Stimulated activated naive CD8-positive, alpha-beta T cell treated with anti-CD3 and anti-CD28 coated beads, Interleukin-15, Interleukin-2, amounts not matched to agents 100 ng/mL and 50 ng/mL, for 24 hours (primary cell): ENCODE data around the gene BRF1.

ENCODE experiments used
- H3K27ac Mint-ChIP-seq: one replicate; pipeline ENCODE4 v1.8.0; 2021; ENCODE audit warnings: mild to moderate bottlenecking, mixed read lengths
- H3K27me3 Mint-ChIP-seq: one replicate; pipeline ENCODE4 v1.8.0; 2021; ENCODE audit warnings: mixed read lengths
- H3K36me3 Mint-ChIP-seq: one replicate; pipeline ENCODE4 v1.8.0; 2021; ENCODE audit warnings: low read depth, mixed read lengths
- H3K4me1 Mint-ChIP-seq: one replicate; pipeline ENCODE4 v1.8.0; 2021; ENCODE audit warnings: low read depth, mixed read lengths
- H3K4me3 Mint-ChIP-seq: one replicate; pipeline ENCODE4 v1.8.0; 2021; ENCODE audit warnings: mild to moderate bottlenecking, mixed read lengths
- H3K9me3 Mint-ChIP-seq: one replicate; pipeline ENCODE4 v1.8.0; 2021; ENCODE audit warnings: mixed read lengths

BRF1 gene

DNA sequence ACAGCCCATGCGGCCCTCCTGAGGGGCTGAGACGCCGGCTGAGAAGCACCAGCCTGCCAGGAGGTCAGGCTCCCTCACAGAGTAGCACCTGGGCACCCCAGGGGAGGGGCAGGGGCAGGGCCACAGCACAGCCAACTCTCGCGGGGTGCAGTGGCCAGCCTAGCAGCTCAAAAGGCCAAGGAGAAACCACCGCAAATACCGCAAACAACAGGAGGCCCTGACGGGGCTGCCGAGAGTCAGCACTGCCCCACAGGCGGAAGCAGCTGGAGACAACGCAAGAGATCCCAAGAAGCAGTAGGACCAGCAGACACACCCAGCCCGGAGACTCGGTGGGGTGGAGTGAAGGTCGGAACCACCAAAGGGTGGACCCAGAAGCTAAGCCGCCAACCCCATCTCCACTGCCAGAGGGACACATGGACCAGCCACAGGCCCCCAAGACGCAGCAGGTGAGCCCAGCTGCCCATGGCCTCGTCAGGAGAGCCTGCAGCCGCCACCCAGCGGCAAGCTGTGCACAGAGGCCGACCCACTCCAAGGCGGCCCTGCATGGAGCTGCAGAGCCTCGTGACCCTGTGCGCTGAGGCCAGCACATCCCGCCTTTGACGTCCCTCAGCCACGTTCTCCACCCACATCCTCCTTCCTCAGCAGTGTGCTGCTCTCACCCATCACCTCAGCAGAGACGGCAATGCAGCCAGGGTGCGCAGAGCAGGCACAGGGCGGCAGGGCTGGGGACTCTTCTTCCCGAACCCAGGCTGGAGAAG lies 84.1 kb downstream of the BRF1 start:
- Mint-ChIP-seq H3K9me3 (no peaks in the 10 kb centered on the region), H3K4me1 (no peaks in the 10 kb centered on the region), H3K4me3 (no peak overlapping the region), H3K27me3 (no peaks in the 10 kb centered on the region), H3K36me3 (peaks cover 13% of the 10 kb centered on the region), H3K27ac (no peak overlapping the region)

DNA sequence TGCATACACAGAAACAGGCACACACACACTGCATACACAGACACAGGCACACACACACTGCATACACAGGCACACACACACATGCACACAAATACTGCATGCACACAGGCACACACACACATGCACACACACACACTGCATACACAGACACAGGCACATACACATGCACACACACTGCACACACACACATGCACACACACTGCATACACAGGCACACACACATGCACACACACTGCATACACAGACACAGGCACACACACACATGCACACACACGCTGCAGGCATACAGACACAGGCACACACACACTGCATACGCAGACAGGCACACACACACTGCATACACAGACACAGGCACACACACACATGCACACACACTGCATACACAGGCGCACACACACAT lies 85.2 kb downstream of the BRF1 start:
- H3K9me3 Mint-ChIP-seq: no peaks in the 10 kb centered on the region
- H3K27me3 Mint-ChIP-seq: no peaks in the 10 kb centered on the region
- no peak overlapping the region for H3K27ac Mint-ChIP-seq
- no peak overlapping the region for H3K4me3 Mint-ChIP-seq
- peaks cover 13% of the 10 kb centered on the region for H3K36me3 Mint-ChIP-seq
- H3K4me1 Mint-ChIP-seq: no peaks in the 10 kb centered on the region

DNA sequence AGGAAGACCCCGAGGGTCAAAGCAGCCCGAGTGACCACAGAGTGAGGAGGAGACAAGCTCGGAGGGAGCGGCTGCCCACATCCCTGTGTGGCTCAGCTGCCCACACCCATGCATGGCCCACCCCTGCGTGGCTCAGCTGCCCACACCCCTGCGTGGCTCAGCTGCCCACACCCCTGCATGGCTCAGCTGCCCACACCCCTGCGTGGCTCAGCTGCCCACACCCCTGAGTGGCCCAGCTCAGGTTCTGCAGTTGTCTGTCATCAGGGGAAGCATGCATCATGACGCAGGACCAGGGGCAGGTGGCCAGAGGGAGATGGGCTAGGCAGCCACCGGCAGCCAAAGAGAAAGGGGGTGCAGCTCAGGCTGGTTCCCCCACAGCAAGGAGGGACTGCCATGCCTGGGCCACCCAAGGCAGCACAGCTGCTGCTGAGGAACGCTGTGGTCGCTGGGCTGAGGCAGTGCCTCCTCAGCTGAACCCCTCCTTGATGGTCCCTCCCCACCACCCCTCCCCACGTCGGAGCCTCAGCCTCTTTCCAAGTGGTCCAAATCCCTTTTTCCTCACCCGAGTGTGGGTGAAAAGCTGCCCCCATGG lies 86.4 kb downstream of the BRF1 start:
- no peaks in the 10 kb centered on the region for H3K27me3 Mint-ChIP-seq
- no peak overlapping the region for H3K4me3 Mint-ChIP-seq
- no peaks in the 10 kb centered on the region for H3K4me1 Mint-ChIP-seq
- peaks cover 13% of the 10 kb centered on the region for H3K36me3 Mint-ChIP-seq
- no peaks in the 10 kb centered on the region for H3K9me3 Mint-ChIP-seq
- no peak overlapping the region for H3K27ac Mint-ChIP-seq

DNA sequence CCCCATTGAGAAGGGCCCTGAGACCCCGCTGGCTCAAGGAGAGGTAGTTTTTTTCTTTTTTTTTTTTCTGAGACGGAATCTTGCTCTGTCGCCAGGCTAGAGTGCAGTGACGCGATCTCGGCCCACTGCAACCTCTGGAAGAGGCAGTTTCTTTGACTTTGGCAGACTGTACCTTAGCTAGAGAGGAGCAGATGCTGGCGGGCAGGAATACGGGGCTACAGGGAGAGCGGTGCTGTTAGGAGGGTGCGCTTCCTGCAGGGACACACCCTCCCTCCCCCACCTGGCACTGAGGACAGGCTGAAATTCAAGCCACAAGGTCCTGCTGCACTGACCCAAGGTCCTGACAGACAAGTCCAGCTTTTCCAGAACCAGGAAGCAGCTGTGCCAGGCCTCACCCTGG lies 87.4 kb downstream of the BRF1 start:
- H3K9me3 Mint-ChIP-seq: no peaks in the 10 kb centered on the region
- H3K27me3 Mint-ChIP-seq: no peaks in the 10 kb centered on the region
- no peak overlapping the region for H3K4me3 Mint-ChIP-seq
- no peak overlapping the region for H3K27ac Mint-ChIP-seq
- H3K36me3 Mint-ChIP-seq: peaks cover 13% of the 10 kb centered on the region
- H3K4me1 Mint-ChIP-seq: no peaks in the 10 kb centered on the region

DNA sequence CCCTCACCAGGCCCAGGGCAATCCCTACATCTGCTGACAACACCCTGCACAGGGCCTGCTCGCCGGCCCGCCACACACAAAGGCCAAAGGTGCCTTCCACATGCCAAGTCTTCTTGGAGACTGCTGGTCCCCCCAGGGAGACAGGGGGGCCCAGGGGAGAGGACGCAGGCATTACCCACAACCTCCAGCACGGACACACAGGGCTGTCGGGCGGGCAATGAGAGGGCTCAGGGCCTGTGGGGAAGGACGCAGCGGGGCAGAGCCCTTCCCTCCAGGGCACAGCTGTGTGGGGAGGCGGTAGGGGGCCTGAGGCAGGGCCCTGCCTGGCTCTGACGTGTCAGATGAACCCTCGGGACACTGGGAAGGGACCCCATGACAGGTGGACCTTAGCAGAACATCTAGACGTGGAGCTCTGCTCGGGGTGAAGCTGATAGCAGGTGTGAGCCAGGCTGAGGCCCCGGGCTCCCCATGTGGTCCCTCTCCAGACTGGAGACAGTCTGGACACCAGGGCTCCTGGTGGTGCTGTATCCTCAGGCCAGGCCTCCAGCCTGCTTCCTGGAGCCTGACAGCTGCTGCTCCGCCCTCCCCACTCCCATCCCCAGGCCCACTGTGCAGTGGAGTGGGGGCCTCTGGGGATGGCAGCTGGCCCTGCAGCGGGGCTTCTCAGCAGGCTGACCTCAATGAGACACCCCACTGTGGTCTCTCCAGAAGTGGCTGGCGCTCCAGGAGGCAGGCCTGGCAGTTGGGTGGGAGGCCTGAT lies 88.1 kb downstream of the BRF1 start:
- no peaks in the 10 kb centered on the region for H3K27me3 Mint-ChIP-seq
- no peaks in the 10 kb centered on the region for H3K4me1 Mint-ChIP-seq
- H3K4me3 Mint-ChIP-seq: no peak overlapping the region
- H3K36me3 Mint-ChIP-seq: peaks cover 13% of the 10 kb centered on the region
- H3K9me3 Mint-ChIP-seq: no peaks in the 10 kb centered on the region
- no peak overlapping the region for H3K27ac Mint-ChIP-seq

DNA sequence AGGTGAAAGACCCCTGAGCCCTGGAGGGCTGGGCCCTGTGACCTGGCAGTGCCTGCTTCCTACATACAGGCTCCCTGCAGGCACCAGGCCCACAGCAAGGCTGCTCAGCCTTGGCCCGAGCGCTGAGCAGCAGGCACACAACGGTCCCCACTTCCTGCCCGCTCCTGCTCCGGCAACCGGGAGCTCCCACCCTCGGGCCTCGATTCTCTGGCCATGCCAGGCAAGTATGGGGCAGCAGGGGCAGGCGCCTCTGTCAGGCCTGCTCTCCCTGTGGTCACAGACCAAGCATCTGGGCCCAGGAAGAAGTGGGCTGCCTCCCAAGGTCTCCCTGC lies 89.1 kb downstream of the BRF1 start:
- H3K9me3 Mint-ChIP-seq: no peaks in the 10 kb centered on the region
- H3K36me3 Mint-ChIP-seq: peaks cover 13% of the 10 kb centered on the region
- H3K4me1 Mint-ChIP-seq: no peaks in the 10 kb centered on the region
- H3K4me3 Mint-ChIP-seq: no peak overlapping the region
- H3K27ac Mint-ChIP-seq: no peak overlapping the region
- no peaks in the 10 kb centered on the region for H3K27me3 Mint-ChIP-seq

DNA sequence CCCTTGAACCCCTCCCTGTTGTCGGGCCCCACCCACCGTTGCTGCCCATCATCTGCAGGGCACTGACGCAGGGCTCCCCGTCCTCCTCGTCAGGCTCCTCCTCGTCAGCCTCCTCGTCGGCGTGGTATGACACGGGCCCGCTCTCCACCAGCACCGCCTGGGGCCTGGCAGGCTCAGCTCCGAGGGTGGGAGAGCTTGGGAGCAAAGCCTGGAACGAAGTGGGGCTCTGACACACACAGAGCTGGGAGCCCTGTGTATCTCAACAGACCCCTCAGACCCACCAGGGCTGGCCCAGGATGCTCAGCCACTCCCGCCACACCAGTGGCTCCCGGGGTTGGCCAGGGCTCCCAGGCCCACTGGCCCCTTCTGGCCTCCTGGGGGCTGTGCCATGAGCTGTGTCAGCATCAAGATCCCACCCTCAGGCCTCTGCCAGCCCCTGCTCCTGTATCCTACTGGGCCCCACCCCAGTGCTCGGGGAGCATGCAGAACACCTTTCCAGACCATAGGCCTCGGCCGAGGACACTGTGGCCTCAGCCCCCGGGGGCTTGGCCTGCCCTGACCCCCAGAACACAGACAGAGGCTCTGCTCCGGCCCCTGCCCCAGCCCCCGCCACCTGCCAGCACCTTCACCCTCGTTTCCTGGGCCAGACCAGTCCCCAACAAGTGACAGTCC lies 89.6 kb downstream of the BRF1 start:
- no peaks in the 10 kb centered on the region for H3K4me1 Mint-ChIP-seq

DNA sequence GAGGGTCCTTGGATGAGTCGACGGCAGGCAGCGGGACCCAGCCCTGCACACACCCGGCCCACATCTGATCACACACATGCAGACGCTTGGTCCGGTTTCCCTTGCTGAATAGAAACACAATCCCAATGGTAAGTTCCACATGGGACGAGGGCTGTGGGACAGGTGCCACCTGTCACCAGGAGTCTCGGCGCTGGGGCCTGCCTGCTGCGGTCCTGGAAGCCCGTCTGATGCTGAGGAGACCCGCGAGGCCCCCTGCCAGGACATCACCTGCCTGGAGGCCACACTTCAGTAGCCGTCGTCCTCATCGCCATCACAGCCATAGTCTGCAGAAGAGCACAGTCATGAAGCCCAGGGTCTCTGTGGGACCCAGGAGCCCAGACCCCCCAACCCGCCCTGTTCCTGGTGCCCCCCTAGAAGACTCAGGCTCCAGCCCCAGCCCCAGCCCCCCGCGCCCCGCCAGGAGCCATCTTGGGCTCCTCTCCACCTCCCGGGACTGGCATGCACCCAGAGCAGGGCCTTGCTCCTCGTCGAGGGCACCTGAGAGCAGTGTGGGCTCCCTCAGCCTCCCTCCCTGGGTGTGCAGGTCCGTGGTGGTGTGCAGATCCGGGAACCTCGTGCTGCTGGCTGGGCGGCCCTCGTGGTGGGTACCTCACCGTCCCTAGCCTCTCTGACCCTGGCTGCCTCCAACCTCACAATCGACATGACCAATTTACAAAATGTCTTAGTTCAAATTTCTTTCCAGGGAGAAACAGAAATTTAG lies 90.4 kb downstream of the BRF1 start:
- Mint-ChIP-seq H3K27me3 (no peaks in the 10 kb centered on the region), H3K27ac (no peak overlapping the region), H3K4me3 (no peak overlapping the region), H3K4me1 (no peaks in the 10 kb centered on the region), H3K9me3 (no peaks in the 10 kb centered on the region), H3K36me3 (peaks cover 6% of the 10 kb centered on the region)

More for the DNA sequence above, 89.6 kb downstream of the BRF1 start:
- H3K27ac Mint-ChIP-seq: no peak overlapping the region
- no peaks in the 10 kb centered on the region for H3K9me3 Mint-ChIP-seq
- no peak overlapping the region for H3K4me3 Mint-ChIP-seq
- H3K36me3 Mint-ChIP-seq: peaks cover 13% of the 10 kb centered on the region
- no peaks in the 10 kb centered on the region for H3K27me3 Mint-ChIP-seq

DNA sequence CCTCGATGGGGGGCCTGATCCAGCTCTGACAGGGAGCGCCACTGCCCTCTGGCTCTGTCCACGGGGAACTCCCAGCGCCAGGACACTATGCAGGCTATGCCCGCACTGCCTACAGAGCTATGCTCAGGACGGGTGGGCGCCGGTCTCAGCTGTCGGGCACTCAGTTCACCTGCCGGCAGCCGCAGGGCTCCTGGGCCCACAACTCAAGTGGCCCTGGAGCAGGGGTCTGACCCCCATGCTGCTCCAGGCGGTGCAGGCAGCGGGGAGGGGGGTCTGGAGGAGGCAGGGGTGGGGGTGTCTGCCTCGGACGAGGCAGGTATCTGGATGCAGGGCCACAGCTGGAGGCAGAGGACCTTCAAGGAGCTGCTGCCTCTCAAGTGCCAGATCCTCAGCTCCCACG lies 91.2 kb downstream of the BRF1 start:
- H3K4me3 Mint-ChIP-seq: no peak overlapping the region
- H3K4me1 Mint-ChIP-seq: no peaks in the 10 kb centered on the region

DNA sequence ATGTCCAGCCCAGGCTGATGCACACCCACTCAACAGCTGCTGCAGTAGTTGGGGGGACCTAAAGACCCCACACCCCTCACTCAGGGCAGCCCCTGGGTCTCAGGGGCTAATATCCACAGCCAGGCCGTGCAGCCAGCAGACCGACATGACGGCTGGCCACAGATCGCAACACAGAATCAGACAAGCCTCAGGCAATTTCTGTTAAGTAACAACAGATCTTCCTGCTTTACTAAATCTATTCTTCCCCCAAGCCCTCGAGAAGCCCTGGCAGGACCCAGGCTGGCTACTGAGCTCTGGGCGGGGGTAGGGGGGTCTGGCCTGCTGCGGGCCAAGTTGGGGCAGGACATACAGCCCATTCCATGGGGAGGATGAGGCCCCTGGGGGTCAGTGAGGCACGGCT lies 91.7 kb downstream of the BRF1 start:
- Mint-ChIP-seq H3K27me3 (no peaks in the 10 kb centered on the region), H3K36me3 (no peaks in the 10 kb centered on the region), H3K4me1 (no peaks in the 10 kb centered on the region), H3K27ac (no peak overlapping the region), H3K9me3 (no peaks in the 10 kb centered on the region), H3K4me3 (no peak overlapping the region)

More for the DNA sequence above, 91.2 kb downstream of the BRF1 start:
- Mint-ChIP-seq H3K9me3 (no peaks in the 10 kb centered on the region), H3K27me3 (no peaks in the 10 kb centered on the region), H3K36me3 (no peaks in the 10 kb centered on the region), H3K27ac (no peak overlapping the region)

DNA sequence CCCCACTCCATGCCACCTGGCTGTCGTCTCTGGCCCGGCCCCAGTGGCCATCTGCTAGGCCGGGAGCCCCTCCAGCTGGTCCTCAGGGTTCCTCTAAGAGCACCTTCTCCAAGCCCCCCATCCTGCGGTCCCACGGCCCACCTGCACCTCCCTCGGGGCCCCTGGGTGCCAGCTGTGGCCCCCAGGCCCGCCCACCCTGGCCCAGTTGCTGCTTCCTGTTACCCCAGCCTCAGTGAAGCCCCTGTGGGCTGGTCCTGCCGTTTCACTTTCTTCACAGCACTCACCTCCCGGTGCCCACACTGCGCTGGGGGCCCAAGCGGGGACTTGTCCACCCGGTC lies 92.1 kb downstream of the BRF1 start:
- no peaks in the 10 kb centered on the region for H3K36me3 Mint-ChIP-seq
- H3K4me1 Mint-ChIP-seq: no peaks in the 10 kb centered on the region
- no peaks in the 10 kb centered on the region for H3K9me3 Mint-ChIP-seq
- H3K27me3 Mint-ChIP-seq: no peaks in the 10 kb centered on the region
- H3K4me3 Mint-ChIP-seq: no peak overlapping the region
- no peak overlapping the region for H3K27ac Mint-ChIP-seq

DNA sequence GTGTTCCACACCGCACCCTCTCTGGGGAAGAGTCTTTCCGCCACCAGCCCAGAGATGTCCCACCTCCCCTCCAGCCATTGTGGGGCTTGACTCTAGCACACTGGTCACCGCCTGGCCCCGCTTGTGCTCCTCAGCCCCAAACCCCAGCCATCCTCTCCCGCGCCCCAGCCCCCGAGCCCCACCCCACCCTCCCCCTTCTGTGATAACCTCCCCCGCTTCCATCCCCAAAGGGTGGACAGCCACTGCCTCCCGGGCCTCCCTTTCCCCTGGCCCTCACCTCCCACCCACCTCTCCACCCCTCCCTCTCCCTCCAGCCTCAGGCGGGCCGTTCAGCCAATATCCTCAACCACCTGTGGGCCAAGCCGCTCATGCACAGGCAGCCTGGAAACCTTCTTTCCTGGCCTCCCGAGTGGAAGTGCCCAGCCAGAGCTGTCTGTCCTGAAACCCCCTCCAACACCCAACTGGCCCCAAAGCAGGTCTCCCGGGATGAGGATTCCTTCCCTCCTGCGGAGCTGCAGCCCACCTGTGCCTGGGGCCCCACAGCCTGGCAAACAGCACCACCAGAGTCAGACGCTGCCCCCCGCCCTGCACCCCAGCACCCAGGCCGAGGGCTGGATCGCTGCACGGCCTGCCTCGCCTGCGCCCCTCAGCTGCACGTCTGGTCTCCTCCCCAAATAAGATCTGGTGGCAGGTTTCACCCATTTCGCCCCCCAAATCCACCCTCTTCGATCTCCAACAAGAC lies 92.6 kb downstream of the BRF1 start:
- H3K27me3 Mint-ChIP-seq: no peaks in the 10 kb centered on the region
- no peak overlapping the region for H3K4me3 Mint-ChIP-seq
- no peak overlapping the region for H3K27ac Mint-ChIP-seq
- H3K4me1 Mint-ChIP-seq: no peaks in the 10 kb centered on the region
- no peaks in the 10 kb centered on the region for H3K9me3 Mint-ChIP-seq
- H3K36me3 Mint-ChIP-seq: no peaks in the 10 kb centered on the region

DNA sequence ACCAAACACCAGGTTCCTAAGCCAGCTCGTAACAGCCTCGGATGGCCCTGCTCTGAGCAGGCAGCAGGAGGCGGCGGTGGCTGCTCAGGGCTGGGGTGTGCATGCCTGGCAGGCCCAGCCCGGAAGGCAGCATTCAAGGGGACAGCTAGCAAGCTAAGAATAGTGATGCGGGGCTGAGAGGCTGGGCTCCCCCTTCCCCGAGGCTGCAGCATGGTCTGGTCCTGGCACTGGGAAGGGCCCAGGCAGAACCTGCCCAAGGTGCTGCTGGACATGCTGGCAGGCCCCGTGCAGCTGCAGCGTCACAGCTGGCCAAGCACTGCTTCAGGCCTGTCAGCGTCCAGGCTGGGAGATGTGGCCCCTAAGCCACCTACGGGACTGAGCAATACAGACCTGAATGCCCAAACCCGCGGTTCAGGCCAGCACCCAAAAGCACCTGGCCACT lies 93.3 kb downstream of the BRF1 start:
- Mint-ChIP-seq H3K27ac (no peak overlapping the region), H3K9me3 (no peaks in the 10 kb centered on the region), H3K4me3 (no peak overlapping the region), H3K27me3 (no peaks in the 10 kb centered on the region), H3K4me1 (peaks cover 6% of the 10 kb centered on the region), H3K36me3 (no peaks in the 10 kb centered on the region)

DNA sequence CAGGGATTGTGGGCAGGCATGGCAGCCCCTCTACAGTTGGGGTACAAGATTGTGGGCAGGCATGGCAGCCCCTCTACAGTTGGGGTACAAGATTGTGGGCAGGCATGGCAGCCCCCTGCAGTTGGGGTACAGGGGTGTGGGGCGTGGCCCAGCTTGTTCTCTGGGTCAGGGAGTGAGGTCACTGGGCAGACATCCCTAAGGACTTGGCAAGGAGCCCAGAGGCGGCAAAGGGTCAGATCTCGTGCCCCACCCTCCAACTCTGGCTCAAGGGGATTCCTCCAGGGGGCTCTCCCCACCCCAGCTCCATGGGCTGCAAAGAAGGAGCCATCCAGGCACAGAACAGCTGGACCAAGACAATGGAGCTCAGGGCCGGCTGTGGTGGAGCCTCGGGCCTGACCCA lies 93.9 kb downstream of the BRF1 start:
- no peak overlapping the region for H3K4me3 Mint-ChIP-seq
- no peak overlapping the region for H3K27ac Mint-ChIP-seq
- H3K36me3 Mint-ChIP-seq: no peaks in the 10 kb centered on the region
- H3K27me3 Mint-ChIP-seq: no peaks in the 10 kb centered on the region
- peaks cover 10% of the 10 kb centered on the region for H3K4me1 Mint-ChIP-seq
- H3K9me3 Mint-ChIP-seq: no peaks in the 10 kb centered on the region
